HUES6 (cell line): Measurements from ENCODE around the gene SYNDIG1.

Source experiments
- H3K27ac ChIP-seq: 2 replicates; pipeline ENCODE4 v1.7.0; 2013; ENCODE audit warnings: low read depth, mild to moderate bottlenecking, low read length, inconsistent platforms
- H3K27me3 ChIP-seq: 2 replicates; pipeline ENCODE4 v1.6.1; 2013; ENCODE audit warnings: low read length; ENCODE audit not compliant: control insufficient read depth, insufficient read depth
- H3K36me3 ChIP-seq: 2 replicates; pipeline ENCODE4 v1.6.1; 2013; ENCODE audit warnings: low read length; ENCODE audit not compliant: control insufficient read depth, insufficient read depth
- H3K4me1 ChIP-seq: 2 replicates; pipeline ENCODE4 v1.6.1; 2013; ENCODE audit warnings: low read length; ENCODE audit not compliant: control insufficient read depth, insufficient read depth
- H3K4me3 ChIP-seq: 2 replicates; pipeline ENCODE4 v1.5.1; 2013; ENCODE audit warnings: low read depth, low read length
- H3K9ac ChIP-seq: one replicate; pipeline ENCODE4 v1.6.1; 2013; ENCODE audit warnings: mild to moderate bottlenecking, low read length
- H3K9me3 ChIP-seq: 2 replicates; pipeline ENCODE4 v1.6.1; 2013; ENCODE audit warnings: low read depth, low read length; ENCODE audit not compliant: control insufficient read depth, insufficient read depth

Gene SYNDIG1

DNA sequence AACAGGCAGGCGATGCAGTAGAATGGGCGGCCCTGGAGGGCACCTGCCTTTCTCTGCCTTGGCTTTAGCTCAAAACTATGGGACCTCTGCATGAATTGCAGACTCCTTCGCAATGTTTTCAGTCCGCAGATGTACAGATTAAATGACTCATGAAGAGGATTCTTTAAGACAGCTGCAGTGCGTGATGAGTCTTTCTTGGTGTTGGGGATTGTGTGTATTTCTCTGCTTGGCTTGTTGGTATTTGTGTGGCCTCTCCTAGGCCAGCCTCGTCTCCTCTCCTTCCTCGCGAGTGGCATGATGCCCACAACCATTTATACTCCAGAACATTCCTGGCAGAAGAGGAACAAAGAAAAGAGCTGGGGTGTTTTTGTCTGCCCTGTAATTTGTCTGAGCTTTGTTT lies 110.6 kb downstream of the SYNDIG1 start:
- H3K9ac ChIP-seq: no peak overlapping the region
- H3K4me3 ChIP-seq: no peak overlapping the region
- H3K4me1 ChIP-seq: no peaks in the 10 kb centered on the region
- no peaks in the 10 kb centered on the region for H3K9me3 ChIP-seq
- no peaks in the 10 kb centered on the region for H3K27me3 ChIP-seq
- no peak overlapping the region for H3K27ac ChIP-seq
- no peaks in the 10 kb centered on the region for H3K36me3 ChIP-seq

DNA sequence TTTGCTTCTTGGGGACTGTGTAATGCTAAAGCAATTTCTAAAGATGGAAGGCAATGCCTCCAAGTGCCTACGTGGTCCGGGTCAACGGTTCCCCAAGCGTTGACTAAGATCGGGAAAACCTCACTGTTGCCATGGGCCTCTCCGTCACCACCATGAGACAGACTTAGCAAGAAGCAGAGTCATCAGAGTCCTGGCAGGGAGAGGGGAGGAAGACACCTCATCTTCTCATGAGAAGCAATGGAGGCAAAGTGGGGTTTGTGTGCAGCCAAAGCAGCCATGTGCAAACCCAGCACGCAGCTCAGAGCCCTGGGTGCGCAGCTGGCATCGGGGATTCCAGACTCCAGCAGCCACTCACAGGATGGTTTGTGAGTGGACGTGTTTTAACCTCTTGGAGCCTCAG lies 111.4 kb downstream of the SYNDIG1 start:
- Histone ChIP-seq H3K27ac (no peak overlapping the region), H3K4me1 (no peaks in the 10 kb centered on the region), H3K36me3 (no peaks in the 10 kb centered on the region), H3K9me3 (no peaks in the 10 kb centered on the region), H3K27me3 (no peaks in the 10 kb centered on the region), H3K4me3 (no peak overlapping the region), H3K9ac (no peak overlapping the region)

DNA sequence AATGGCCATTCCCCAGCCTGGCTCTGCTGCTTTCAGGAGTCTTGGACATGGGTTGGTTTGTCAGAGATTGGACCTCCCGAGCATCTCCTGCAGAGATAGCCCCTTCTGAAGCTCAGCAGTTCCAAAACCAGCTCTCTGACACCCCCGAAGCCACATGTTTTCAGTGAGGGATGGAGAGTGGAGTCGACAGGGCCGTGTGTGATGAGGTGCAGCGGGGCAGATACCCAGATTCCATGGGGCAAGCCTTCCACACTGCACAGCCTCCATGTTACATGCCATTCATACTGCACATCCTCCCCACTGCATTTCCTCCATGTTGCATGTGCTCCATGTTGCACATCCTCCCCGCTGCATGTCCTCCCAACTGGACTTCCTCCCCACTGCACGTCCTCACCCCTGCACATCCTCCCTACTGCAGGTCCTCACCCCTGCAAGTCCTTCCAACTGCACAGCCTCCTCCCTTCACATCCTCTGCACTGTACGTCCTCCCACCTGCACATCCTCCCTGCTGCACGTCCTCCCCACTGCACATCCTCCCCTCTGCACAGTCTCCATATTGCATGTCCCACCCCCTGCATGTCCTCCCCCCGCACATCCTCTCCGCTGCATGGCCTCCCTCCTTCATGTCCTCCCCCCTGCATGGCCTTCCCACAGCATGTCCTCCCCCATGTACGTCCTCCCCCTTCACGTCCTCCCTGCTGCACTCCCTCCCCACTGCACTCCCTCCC lies 112.2 kb downstream of the SYNDIG1 start:
- no peaks in the 10 kb centered on the region for H3K36me3 ChIP-seq
- no peaks in the 10 kb centered on the region for H3K27me3 ChIP-seq
- no peaks in the 10 kb centered on the region for H3K9me3 ChIP-seq

DNA sequence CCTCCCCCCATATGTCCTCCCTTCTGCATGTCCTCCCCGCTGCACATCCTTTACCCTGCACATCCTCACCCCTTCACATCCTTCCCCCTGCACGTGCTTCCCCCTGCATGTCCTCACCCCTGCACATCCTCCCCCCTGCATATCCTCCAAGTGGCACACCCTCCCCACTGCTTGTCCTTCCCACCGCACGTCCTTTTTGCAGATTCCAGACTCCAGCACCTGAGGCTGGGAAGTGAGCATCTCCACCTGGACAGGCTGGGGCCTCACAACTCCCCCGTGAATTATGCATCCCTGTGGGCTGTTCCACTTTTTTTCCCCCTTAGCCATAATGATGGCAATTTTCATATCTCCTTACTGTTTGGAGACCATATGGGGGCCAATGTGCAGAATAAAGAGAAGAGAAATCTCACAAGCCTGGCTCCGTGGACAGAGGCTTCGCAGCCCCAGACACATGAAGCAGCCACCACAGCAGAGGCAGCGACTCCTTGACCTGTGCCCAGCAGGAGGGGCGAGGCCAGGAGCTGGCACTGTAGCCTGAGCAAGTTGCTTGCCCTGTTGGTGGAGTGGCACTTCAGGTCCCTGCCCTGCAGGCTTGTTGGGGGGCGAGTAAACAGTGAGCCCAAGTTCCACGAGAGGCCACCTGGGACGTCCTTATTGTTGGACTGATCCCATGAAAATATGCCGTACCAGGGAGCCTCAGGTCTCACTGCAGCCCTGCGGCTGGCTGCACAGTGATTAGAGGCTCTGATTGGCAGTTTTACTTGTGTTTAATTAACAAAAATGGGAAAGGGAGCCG lies 113.1 kb downstream of the SYNDIG1 start:
- no peaks in the 10 kb centered on the region for H3K27me3 ChIP-seq
- no peak overlapping the region for H3K4me3 ChIP-seq
- H3K4me1 ChIP-seq: no peaks in the 10 kb centered on the region
- H3K9me3 ChIP-seq: no peaks in the 10 kb centered on the region
- H3K36me3 ChIP-seq: no peaks in the 10 kb centered on the region
- H3K27ac ChIP-seq: no peak overlapping the region
- H3K9ac ChIP-seq: no peak overlapping the region

More for the DNA sequence above, 112.2 kb downstream of the SYNDIG1 start:
- Histone ChIP-seq H3K27ac (no peak overlapping the region), H3K9ac (no peak overlapping the region), H3K4me1 (no peaks in the 10 kb centered on the region), H3K4me3 (no peak overlapping the region)

DNA sequence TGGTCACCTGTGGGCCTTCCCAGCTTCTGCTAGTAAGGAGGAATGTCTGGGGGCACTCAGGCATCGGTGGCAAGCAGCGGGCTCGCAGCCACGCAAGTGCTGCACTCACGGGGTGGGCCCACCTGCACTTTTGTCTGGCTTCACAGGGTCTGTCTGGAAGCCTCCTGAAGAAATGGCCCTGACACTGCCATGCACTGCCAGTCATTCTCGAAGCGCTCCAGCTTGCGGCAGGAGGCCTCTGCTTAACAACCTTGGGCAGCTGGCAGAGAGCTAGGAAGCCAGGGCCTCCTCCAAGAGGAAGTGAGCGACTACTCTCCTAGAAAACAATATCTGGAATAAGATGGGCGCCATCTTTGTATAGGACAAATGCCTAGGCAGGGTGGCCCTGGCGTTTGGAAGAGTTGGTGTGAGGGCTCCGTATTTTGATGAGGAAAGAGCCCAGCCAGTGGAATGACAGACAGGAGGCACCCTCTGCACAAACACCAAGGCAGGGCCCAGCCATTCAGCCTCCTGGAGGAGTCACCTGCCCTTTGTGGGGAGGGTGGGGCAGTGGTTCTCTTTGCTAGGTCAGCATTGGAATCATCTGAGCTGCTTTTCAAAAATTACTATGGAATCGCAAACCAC lies 113.9 kb downstream of the SYNDIG1 start:
- Histone ChIP-seq H3K4me3 (no peak overlapping the region), H3K36me3 (no peaks in the 10 kb centered on the region), H3K9me3 (no peaks in the 10 kb centered on the region), H3K9ac (no peak overlapping the region), H3K27ac (no peak overlapping the region), H3K4me1 (no peaks in the 10 kb centered on the region), H3K27me3 (no peaks in the 10 kb centered on the region)

DNA sequence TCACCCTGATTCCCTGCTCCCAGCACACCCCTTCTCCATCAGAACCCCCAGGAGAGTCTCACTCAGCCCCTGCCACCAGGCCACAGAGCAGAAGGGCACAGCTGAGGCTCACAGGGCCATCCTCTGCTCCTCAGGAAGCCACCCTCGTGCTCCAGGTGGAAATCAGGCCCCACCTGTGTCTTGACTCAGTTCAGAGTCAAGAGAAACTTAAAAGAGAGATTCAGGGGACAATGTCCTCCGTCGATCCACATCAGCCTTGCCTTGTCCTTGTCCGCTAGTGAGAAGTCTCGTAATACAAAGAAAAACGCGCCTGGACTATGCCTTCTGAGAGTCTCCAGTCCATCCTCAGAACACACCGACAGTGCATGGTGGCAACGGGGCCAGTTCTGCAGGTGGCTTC lies 114.6 kb downstream of the SYNDIG1 start:
- no peaks in the 10 kb centered on the region for H3K4me1 ChIP-seq

DNA sequence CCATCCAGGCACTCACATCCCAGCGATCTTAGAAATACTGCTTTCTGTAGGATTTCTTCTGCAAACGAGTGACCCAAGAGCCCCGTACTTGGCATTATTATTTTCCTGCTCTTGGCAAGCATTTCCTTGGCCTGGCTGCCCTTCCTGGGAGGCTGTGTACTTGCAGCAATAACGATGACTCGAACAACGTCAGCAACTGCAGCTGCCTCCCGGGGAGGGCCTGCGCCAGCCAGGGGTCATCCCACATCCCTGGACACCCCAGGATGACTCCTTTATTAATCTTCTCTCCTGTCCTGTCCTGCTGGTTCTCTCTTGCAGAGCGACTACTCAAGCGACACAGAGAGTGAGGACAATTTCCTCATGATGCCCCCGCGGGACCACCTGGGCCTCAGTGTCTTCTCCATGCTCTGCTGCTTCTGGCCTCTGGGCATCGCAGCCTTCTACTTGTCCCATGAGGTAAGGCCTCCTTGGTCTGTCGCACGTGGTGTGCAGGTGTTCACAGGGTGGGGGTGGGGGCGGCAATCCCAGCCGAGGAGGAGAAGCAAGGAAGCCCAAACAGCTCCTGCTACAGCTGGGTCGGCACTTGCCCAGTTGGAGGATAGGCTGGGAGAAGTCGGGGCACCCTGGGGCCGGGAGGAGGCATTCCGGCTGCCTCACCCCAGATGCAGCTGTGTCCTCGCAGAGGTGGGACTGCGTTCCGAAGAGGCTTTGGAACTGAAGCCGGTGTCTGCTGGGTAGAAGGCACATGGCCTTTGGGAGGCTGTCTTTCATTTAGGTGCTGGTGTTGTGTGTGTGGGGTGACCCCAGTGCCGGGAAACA lies 115.3 kb downstream of the SYNDIG1 start:
- Histone ChIP-seq H3K9me3 (no peaks in the 10 kb centered on the region), H3K9ac (no peak overlapping the region)

More for the DNA sequence above, 114.6 kb downstream of the SYNDIG1 start:
- no peaks in the 10 kb centered on the region for H3K36me3 ChIP-seq
- H3K9me3 ChIP-seq: no peaks in the 10 kb centered on the region
- no peak overlapping the region for H3K9ac ChIP-seq
- no peaks in the 10 kb centered on the region for H3K27me3 ChIP-seq
- H3K4me3 ChIP-seq: no peak overlapping the region
- no peak overlapping the region for H3K27ac ChIP-seq

DNA sequence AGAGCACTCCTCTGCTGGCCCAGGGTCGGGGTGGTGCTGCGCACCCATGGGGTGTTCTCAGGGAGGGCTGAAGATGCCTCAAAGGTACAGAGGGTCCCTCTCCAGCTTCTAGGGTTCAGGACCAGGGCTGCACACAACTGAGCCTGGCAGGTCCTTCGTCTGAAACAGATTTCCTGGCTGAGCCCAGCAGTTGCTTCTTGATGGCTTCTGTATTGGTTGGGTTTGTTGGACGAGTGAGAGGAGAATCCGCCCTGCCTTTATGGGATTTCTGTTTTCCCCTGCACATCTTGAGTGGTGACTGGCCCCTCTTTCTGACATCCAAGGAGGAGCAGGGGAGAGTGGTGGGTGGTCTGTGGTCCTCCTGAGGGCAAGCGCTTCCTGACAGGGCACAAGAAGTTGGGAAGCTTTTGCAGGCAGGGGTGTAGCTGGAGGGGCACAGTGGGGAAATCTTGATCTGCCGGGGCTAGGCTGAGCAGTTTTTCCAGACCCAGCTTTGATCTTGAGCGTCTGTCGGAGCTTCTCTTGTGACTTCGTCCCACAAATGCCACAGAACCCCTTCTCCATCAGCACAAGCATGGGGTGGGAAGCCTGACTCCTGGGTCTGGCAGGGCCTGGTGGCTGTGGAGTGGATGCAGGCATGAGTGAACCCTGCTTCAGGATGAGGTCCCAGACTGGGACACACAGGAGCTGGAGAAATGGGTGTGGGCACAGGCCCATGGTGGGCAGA lies 116.5 kb downstream of the SYNDIG1 start:
- Histone ChIP-seq H3K9ac (no peak overlapping the region), H3K27ac (no peak overlapping the region), H3K27me3 (no peaks in the 10 kb centered on the region), H3K36me3 (no peaks in the 10 kb centered on the region), H3K4me1 (no peaks in the 10 kb centered on the region), H3K9me3 (no peaks in the 10 kb centered on the region), H3K4me3 (no peak overlapping the region)

More for the DNA sequence above, 115.3 kb downstream of the SYNDIG1 start:
- Histone ChIP-seq H3K27me3 (no peaks in the 10 kb centered on the region), H3K4me3 (no peak overlapping the region), H3K4me1 (no peaks in the 10 kb centered on the region), H3K27ac (no peak overlapping the region), H3K36me3 (no peaks in the 10 kb centered on the region)

DNA sequence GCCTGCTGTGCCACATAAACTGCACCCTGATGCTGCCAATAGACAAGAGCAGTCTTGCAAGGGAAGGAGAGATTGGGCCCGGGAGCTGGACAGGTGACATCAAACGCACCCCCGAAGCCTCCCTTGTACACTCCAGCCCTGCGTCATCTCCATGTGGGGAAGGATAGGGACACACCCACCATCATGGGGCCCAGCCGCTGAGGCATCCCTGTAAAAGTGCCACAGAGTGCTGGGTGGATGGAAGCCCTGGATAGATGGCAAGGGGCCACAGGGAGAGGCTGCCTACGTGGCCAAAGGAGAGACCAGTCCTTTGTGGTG lies 117.1 kb downstream of the SYNDIG1 start:
- Histone ChIP-seq H3K9ac (no peak overlapping the region), H3K4me1 (no peaks in the 10 kb centered on the region), H3K27me3 (no peaks in the 10 kb centered on the region), H3K9me3 (no peaks in the 10 kb centered on the region), H3K4me3 (no peak overlapping the region), H3K36me3 (no peaks in the 10 kb centered on the region), H3K27ac (no peak overlapping the region)

DNA sequence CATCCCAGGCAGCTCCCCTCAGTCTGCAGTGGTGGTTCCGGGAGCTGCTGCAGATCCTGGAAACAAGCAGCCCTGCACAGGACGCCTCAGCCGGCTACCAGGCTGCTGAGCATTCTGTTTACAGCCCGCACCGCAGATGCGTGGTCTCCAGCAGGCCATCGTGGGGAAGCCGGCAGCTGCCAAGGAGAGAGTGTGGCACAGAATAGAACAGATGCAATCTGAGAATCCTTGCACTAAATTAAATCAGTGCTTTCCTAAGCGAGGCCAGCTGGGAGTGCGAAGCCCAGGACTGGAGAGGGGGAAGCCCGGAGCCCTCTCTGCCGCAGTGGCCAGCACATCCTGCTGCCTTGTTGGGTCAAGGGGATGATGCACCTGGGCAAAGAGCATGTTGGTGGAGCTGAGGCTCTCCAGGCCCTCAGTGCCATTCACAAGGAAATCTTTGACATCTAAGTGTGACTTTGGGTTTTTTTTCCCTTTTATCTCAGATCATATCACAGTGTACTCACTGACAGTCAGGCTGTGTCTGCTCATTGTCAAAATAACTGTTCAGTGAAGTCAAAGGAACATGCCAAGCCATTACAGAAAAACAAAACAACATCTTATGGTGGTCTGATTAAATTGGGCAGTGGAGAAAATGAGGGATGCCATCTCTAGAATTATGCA lies 118.1 kb downstream of the SYNDIG1 start:
- Histone ChIP-seq H3K9me3 (no peaks in the 10 kb centered on the region), H3K9ac (no peak overlapping the region), H3K36me3 (no peaks in the 10 kb centered on the region), H3K4me3 (no peak overlapping the region), H3K4me1 (no peaks in the 10 kb centered on the region), H3K27ac (no peak overlapping the region), H3K27me3 (no peaks in the 10 kb centered on the region)
